MCF 10A (cell line): ENCODE measurements around the gene ZNF273. TPM values are rescaled to one million over a fixed set of nuclear protein-coding genes. Genes with fewer than 3 reads are reported as not detected.

Experiments
- BruUV-seq: library from RNA; stranded (reverse); fragments of 400-500 nt; replicated peaks from 2 replicates; lab custom pipeline; 2021; lab: Mats Ljungman, UMichigan
- CTCF ChIA-PET: fragments of 300-600 bp; sonication (Branson Sonifier 250); formaldehyde crosslinking; extraction: SDS; loops from one replicate; lab custom pipeline; 2021; ENCODE audit warnings: antibody characterized with exemption, inconsistent platforms; lab: Yijun Ruan, JAX
- POLR2A ChIA-PET: fragments of 300-600, 350-650 bp; sonication (Branson Sonifier 250); formaldehyde crosslinking; extraction: SDS; loops from one replicate; lab custom pipeline; 2020; ENCODE audit warnings: antibody characterized with exemption, inconsistent platforms; lab: Yijun Ruan, JAX
- DNase-seq: peaks from one replicate; pipeline ENCODE4 v3.0.0-alpha.2; 2018; ENCODE audit not compliant: unreplicated experiment
- H3K27ac Mint-ChIP-seq: one replicate; pipeline ENCODE4 v1.8.0; 2022; ENCODE audit warnings: mild to moderate bottlenecking, low read depth, mixed read lengths; ENCODE audit not compliant: unreplicated experiment
- H3K27me3 Mint-ChIP-seq: one replicate; pipeline ENCODE4 v1.8.0; 2022; ENCODE audit warnings: mixed read lengths; ENCODE audit not compliant: insufficient read depth, unreplicated experiment
- H3K36me3 Mint-ChIP-seq: one replicate; pipeline ENCODE4 v1.8.0; 2022; ENCODE audit warnings: mild to moderate bottlenecking, moderate library complexity, mixed read lengths; ENCODE audit not compliant: insufficient read depth, unreplicated experiment
- H3K4me1 Mint-ChIP-seq: one replicate; pipeline ENCODE4 v1.8.0; 2022; ENCODE audit warnings: mixed read lengths; ENCODE audit not compliant: insufficient read depth, unreplicated experiment
- H3K4me3 Mint-ChIP-seq: one replicate; pipeline ENCODE4 v1.8.0; 2022; ENCODE audit warnings: mild to moderate bottlenecking, moderate library complexity, mixed read lengths; ENCODE audit not compliant: unreplicated experiment
- H3K9me3 Mint-ChIP-seq: one replicate; pipeline ENCODE4 v1.8.0; 2022; ENCODE audit warnings: mixed read lengths; ENCODE audit not compliant: unreplicated experiment
- CTCF ChIP-seq: fragments of 200-600 bp; IDR thresholded peaks from one replicate; pipeline ENCODE4 v1.8.0; 2022; ENCODE audit warnings: antibody characterized with exemption, mild to moderate bottlenecking; ENCODE audit not compliant: unreplicated experiment
- intact Hi-C: fragments of 100-400 bp; cut with micrococcal nuclease; formaldehyde crosslinking; loops from 2 replicates; pipeline ENCODE4 v1.14.1; 2022
- total RNA-seq: library from RNA; stranded (reverse); gene quantifications from 2 replicates; pipeline ENCODE4 v1.2.3, GENCODE V29; 2022

ZNF273 gene
- total RNA-seq, 1 experiment from 2014 or later = 2.2 TPM

- Mint-ChIP-seq H3K36me3 (no peaks in the 10 kb centered on the region), H3K9me3 (no peaks in the 10 kb centered on the region), H3K27me3 (no peaks in the 10 kb centered on the region), H3K4me3 (peak overlapping the region; percentile 95), H3K27ac (peak overlapping the region; percentile 95), H3K4me1 (peaks cover 26% of the 10 kb centered on the region)
- intact Hi-C loops = no loop called here
- CTCF ChIA-PET = interaction anchor here (0.7 kb wide), 1 partner anchor 280 kb away, joined by 4 read pairs; no protein-coding TSS in a partner anchor
- POLR2A ChIA-PET = interaction anchor here (0.7 to 1.8 kb wide), 4 partner anchors 13 to 110 kb away, joined by 3 to 9 read pairs (median 6); partner anchors contain the start of genes ERV3-1 and ZNF138
- no peak for DNase-seq
- TF ChIP-seq CTCF = no peak
- BruUV-seq = no TSS peak
Observed at GRCh38 chr7:64904008-64904407, 935 bp downstream of the ZNF273 start.

GRCh38 chr7:64905133-64905532, 2.1 kb downstream of the ZNF273 start:
- ChIA-PET CTCF (interaction anchor here (0.6 kb wide), 1 partner anchor 231 kb away, joined by 3 read pairs; no protein-coding TSS in a partner anchor), POLR2A (interaction anchor here (1.1 kb wide), 1 partner anchor 111 kb away, joined by 3 read pairs; the partner anchor contains the start of gene ZNF138)
- no peak overlapping the region for H3K27ac Mint-ChIP-seq
- intact Hi-C loops = no loop called here
- H3K27me3 Mint-ChIP-seq = no peaks in the 10 kb centered on the region
- no peak overlapping the region for H3K4me3 Mint-ChIP-seq
- peaks cover 26% of the 10 kb centered on the region for H3K4me1 Mint-ChIP-seq
- H3K9me3 Mint-ChIP-seq = no peaks in the 10 kb centered on the region
- TF ChIP-seq CTCF = no peak
- H3K36me3 Mint-ChIP-seq = no peaks in the 10 kb centered on the region
- BruUV-seq = no TSS peak
- no peak for DNase-seq

- Mint-ChIP-seq H3K4me3 (no peak overlapping the region), H3K4me1 (peaks cover 26% of the 10 kb centered on the region), H3K27ac (no peak overlapping the region)
Observed at GRCh38 chr7:64905547-64905946, 2.5 kb downstream of the ZNF273 start.

More at GRCh38 chr7:64905547-64905946, 2.5 kb downstream of the ZNF273 start:
- TF ChIP-seq CTCF = no peak
- Mint-ChIP-seq H3K27me3 (no peaks in the 10 kb centered on the region), H3K36me3 (no peaks in the 10 kb centered on the region), H3K9me3 (no peaks in the 10 kb centered on the region)
- intact Hi-C loops = no loop called here
- ChIA-PET POLR2A (interaction anchor here (1.1 kb wide), 1 partner anchor 111 kb away, joined by 3 read pairs; the partner anchor contains the start of gene ZNF138), CTCF (interaction anchor here (0.6 kb wide), 1 partner anchor 232 kb away, joined by 3 read pairs; no protein-coding TSS in a partner anchor)
- DNase-seq = no peak
- BruUV-seq = no TSS peak
